HepG2 (cell line): ENCODE measurements around the gene ATP8A1. TPM values are rescaled to one million over a fixed set of nuclear protein-coding genes. Genes with fewer than 3 reads are reported as not detected.

ENCODE experiments used
- ATAC-seq: fragments of 200-7000 bp; cut with Tn5 transposase; 3 replicates; pipeline ENCODE4 v1.9.1; 2020; ENCODE audit warnings: mild to moderate bottlenecking, moderate library complexity
- BruUV-seq: library from RNA; stranded (reverse); fragments of 400-500 nt; replicated peaks from 2 replicates; lab custom pipeline; 2021; lab: Mats Ljungman, UMichigan
- CTCF ChIA-PET: fragments of 300-600 bp; formaldehyde crosslinking; extraction: SDS; loops from one replicate; lab custom pipeline; 2021; ENCODE audit warnings: low total read pairs, inconsistent platforms, low intra/inter-chr PET ratio; lab: Yijun Ruan, JAX
- POLR2A ChIA-PET: fragments of 350-600 bp; sonication (Branson Sonifier 250); formaldehyde crosslinking; loops from one replicate; lab custom pipeline; 2020; ENCODE audit warnings: antibody characterized with exemption, inconsistent platforms; lab: Yijun Ruan, JAX
- DNase-seq: peaks from one replicate; pipeline ENCODE4 v3.0.0-alpha.2; 2015; ENCODE audit warnings: low spot score
- FAIRE-seq: peaks from 3 replicates; lab custom pipeline; 2011; peaks lifted over from hg19 to GRCh38; lab: Jason Lieb, UNC
- H2AFZ ChIP-seq: one replicate; pipeline ENCODE4 v1.6.1; 2011; ENCODE audit warnings: low read length, inconsistent platforms
- H3K27ac ChIP-seq: fragments of 300-600 bp; 3 replicates; pipeline ENCODE4 v1.8.0; 2011; ENCODE audit warnings: mixed run types, mild to moderate bottlenecking, mixed read lengths, low read length, inconsistent platforms; ENCODE audit not compliant: insufficient read depth; ENCODE audit errors: extremely low read length
- H3K27me3 ChIP-seq, 2 experiments: fragments of 200-600 bp in 1 of 2; 2 replicates in 1 of 2; 3 replicates in 1 of 2; pipeline versions ENCODE4 v1.6.0 to v1.8.0; 2011; ENCODE audit warnings: low read length in 2 of 2, mild to moderate bottlenecking in 2 of 2, moderate library complexity in 2 of 2, inconsistent platforms in 1 of 2; ENCODE audit not compliant: insufficient read depth in 2 of 2, control insufficient read depth in 1 of 2
- H3K36me3 ChIP-seq, 2 experiments: fragments of 200-600 bp in 1 of 2; replicated peaks in 1 of 2; 2 replicates in 1 of 2; 3 replicates in 1 of 2; pipeline versions ENCODE4 v1.5.1 to v1.8.0; 2011; ENCODE audit warnings: low read length in 2 of 2, inconsistent platforms in 1 of 2; ENCODE audit not compliant: insufficient read depth in 2 of 2, control insufficient read depth in 1 of 2
- H3K4me1 ChIP-seq: 2 replicates; pipeline ENCODE4 v1.5.1; 2012; ENCODE audit warnings: low read length, inconsistent platforms; ENCODE audit not compliant: insufficient read depth
- H3K4me2 ChIP-seq: 2 replicates; pipeline ENCODE4 v1.6.0; 2011; ENCODE audit warnings: low read depth, low read length, inconsistent platforms
- H3K4me3 ChIP-seq, 3 experiments: fragments of 200-600 bp in 1 of 3; sonication (generic), shearing (Covaris generic) in 1 of 3; replicated peaks in 1 of 3; 2 replicates each; pipeline ENCODE4 v1.5.1; 2011 to 2016; ENCODE audit warnings: low read length in 3 of 3, inconsistent platforms in 2 of 3, low read depth in 2 of 3, mild to moderate bottlenecking in 2 of 3, control low read depth in 1 of 3, mixed read lengths in 1 of 3; ENCODE audit not compliant: insufficient read depth in 1 of 3
- H3K79me2 ChIP-seq: one replicate; pipeline ENCODE4 v1.6.1; 2011; ENCODE audit warnings: low read length, inconsistent platforms; ENCODE audit not compliant: insufficient read depth
- H3K9ac ChIP-seq: 2 replicates; pipeline ENCODE4 v1.6.0; 2011; ENCODE audit warnings: mild to moderate bottlenecking, low read depth, low read length, inconsistent platforms; ENCODE audit not compliant: insufficient read depth
- H3K9me3 ChIP-seq: 2 replicates; pipeline ENCODE4 v1.5.1; 2012; ENCODE audit warnings: mild to moderate bottlenecking, low read length
- H4K20me1 ChIP-seq: 2 replicates; pipeline ENCODE4 v1.6.0; 2011; ENCODE audit warnings: inconsistent platforms, mild to moderate bottlenecking, low read length, moderate library complexity; ENCODE audit not compliant: insufficient read depth
- ATF1 ChIP-seq: IDR thresholded peaks from 2 replicates; pipeline ENCODE4 v1.6.1; 2016; ENCODE audit warnings: mild to moderate bottlenecking, control low read depth
- FOSL1 ChIP-seq: sonication (generic); formaldehyde crosslinking; IDR thresholded peaks from 2 replicates; pipeline ENCODE4 v1.9.0; 2021; ENCODE audit warnings: missing genetic modification reagents, borderline replicate concordance
- FOXP4 ChIP-seq: sonication (generic); formaldehyde crosslinking; IDR thresholded peaks from 2 replicates; pipeline ENCODE4 v1.4.0; 2020; ENCODE audit warnings: missing genetic modification reagents
- HDAC1 ChIP-seq: sonication (generic); formaldehyde crosslinking; IDR thresholded peaks from 2 replicates; pipeline ENCODE4 v1.5.1; 2020; ENCODE audit warnings: mild to moderate bottlenecking, missing genetic modification reagents
- HNF4G ChIP-seq, 2 experiments: sonication (generic) in 1 of 2; formaldehyde crosslinking in 1 of 2; IDR thresholded peaks; 2 replicates each; pipeline versions ENCODE4 v1.4.0 to v1.6.1; 2011 to 2020; ENCODE audit warnings: borderline replicate concordance in 2 of 2, low read depth in 2 of 2, mild to moderate bottlenecking in 2 of 2, low read length in 1 of 2, missing genetic modification reagents in 1 of 2, moderate library complexity in 1 of 2
- KLF16 ChIP-seq, 2 experiments: sonication (generic) in 1 of 2; formaldehyde crosslinking in 1 of 2; IDR thresholded peaks; 2 replicates each; pipeline versions ENCODE4 v1.6.1 to v1.8.0; 2016 to 2023; ENCODE audit warnings: missing genetic modification reagents in 2 of 2, missing compliant biosample characterization in 1 of 2
- NR2F2 ChIP-seq: IDR thresholded peaks from 2 replicates; pipeline ENCODE4 v1.6.1; 2012; ENCODE audit warnings: low read depth, inconsistent platforms, borderline replicate concordance
- PATZ1 ChIP-seq: sonication (generic); formaldehyde crosslinking; IDR thresholded peaks from 2 replicates; pipeline ENCODE4 v1.4.0; 2020; ENCODE audit warnings: missing genetic modification reagents
- SIN3A ChIP-seq: IDR thresholded peaks from 2 replicates; pipeline ENCODE4 v1.6.1; 2011; ENCODE audit warnings: low read depth, mild to moderate bottlenecking, control low read depth, low read length, borderline replicate concordance
- TRIM24 ChIP-seq: sonication (generic); formaldehyde crosslinking; IDR thresholded peaks from 2 replicates; pipeline ENCODE4 v1.8.0; 2022; ENCODE audit warnings: mild to moderate bottlenecking, missing genetic modification reagents
- ZBTB39 ChIP-seq: sonication (generic); formaldehyde crosslinking; IDR thresholded peaks from 2 replicates; pipeline ENCODE4 v1.5.0; 2020; ENCODE audit warnings: missing genetic modification reagents
- ZFYVE20 ChIP-seq: sonication (generic); formaldehyde crosslinking; IDR thresholded peaks from 2 replicates; pipeline ENCODE4 v1.8.0; 2023; ENCODE audit warnings: low read depth, mild to moderate bottlenecking, moderate library complexity, missing genetic modification reagents, borderline replicate concordance
- ZNF670 ChIP-seq: sonication (generic); formaldehyde crosslinking; IDR thresholded peaks from 2 replicates; pipeline ENCODE4 v1.8.0; 2022; ENCODE audit warnings: mild to moderate bottlenecking, missing genetic modification reagents, borderline replicate concordance
- ZNF792 ChIP-seq: IDR thresholded peaks from 2 replicates; pipeline ENCODE4 v1.6.1; 2016
- ZNF816 ChIP-seq: sonication (generic); formaldehyde crosslinking; IDR thresholded peaks from 2 replicates; pipeline ENCODE4 v1.8.0; 2022; ENCODE audit warnings: missing genetic modification reagents, mild to moderate bottlenecking, borderline replicate concordance
- WGBS: methylation state at CpG from one replicate; pipeline ENCODE4 v1.1.6; 2017; ENCODE audit warnings: low lambda C conversion rate; 5-methylcytosine and 5-hydroxymethylcytosine counted together
- in situ Hi-C: cut with HindIII; loops from 2 replicates; pipeline ENCODE4 v1.10.0; 2017; ENCODE audit warnings: low pct_unique_long_range_greater_than_20kb; ENCODE audit not compliant: extremely low pct_ligation_motif_present
- intact Hi-C: fragments of 100-400 bp; cut with micrococcal nuclease; formaldehyde crosslinking; loops from one replicate; pipeline ENCODE4 v1.10.0; 2022; ENCODE audit not compliant: unreplicated experiment
- polyA plus RNA-seq, 8 experiments: library from polyadenylated mRNA; depleted of rRNA in 3 of 8; stranded (reverse) in 7 of 8; unstranded in 1 of 8; fragments of >200 nt; fragmentation: Illumina TruSeq in 4 of 8; extraction: Trizol in 4 of 8; gene quantifications; 2 replicates each; pipeline versions ENCODE4 v1.2.1 to v1.2.3, GENCODE V29; 2011 to 2016; ENCODE audit warnings: low read depth in 4 of 8, missing spikeins in 1 of 8, mixed read lengths in 1 of 8; ENCODE audit not compliant: insufficient read depth in 1 of 8
- total RNA-seq, 5 experiments: library from RNA; depleted of rRNA; stranded (reverse); fragments of >200 nt; fragmentation: Illumina TruSeq; extraction: Trizol; gene quantifications; 2 replicates each; pipeline ENCODE4 v1.2.3, GENCODE V29; 2016; ENCODE audit warnings: low read depth in 1 of 5

The ATP8A1 gene
- total and polyA plus RNA-seq, 2 of the 13 experiments (the other 11 are each of a cell fraction or from before 2014, with no cell fraction given): 1.7 to 6.2 TPM

- H3K9ac ChIP-seq: no peak overlapping the region
- no peak for TF ChIP-seq HNF4G (IDR thresholded peaks at IDR 0.05; ENCODE audit: borderline replicate concordance, low read depth, low read length)
- no peak for TF ChIP-seq HNF4G (CRISPR knock-in tag; IDR thresholded peaks at IDR 0.05; ENCODE audit: borderline replicate concordance, low read depth)
- TF ChIP-seq FOSL1 (CRISPR knock-in tag): no peak
- TF ChIP-seq ZNF792: no peak
- no peak for TF ChIP-seq ZBTB39 (CRISPR knock-in tag)
- TF ChIP-seq FOXP4: no peak
- no peak for TF ChIP-seq ATF1 (CRISPR knock-in tag)
- TF ChIP-seq PATZ1: no peak
- no peak for TF ChIP-seq KLF16 (CRISPR knock-in tag; IDR thresholded peaks at IDR 0.05)
- no peak for TF ChIP-seq NR2F2
- TF ChIP-seq ZFYVE20 (CRISPR knock-in tag): no peak
- no peak for TF ChIP-seq ZNF816 (CRISPR knock-in tag)
- TF ChIP-seq ZNF670 (CRISPR knock-in tag): no peak
- TF ChIP-seq HDAC1 (CRISPR knock-in tag): no peak
- TF ChIP-seq TRIM24 (CRISPR knock-in tag): no peak
- no peak for TF ChIP-seq SIN3A
- TF ChIP-seq, all 625 proteins: peak for 0
- Histone ChIP-seq H3K27ac (no peak overlapping the region), H3K36me3 (no peaks in the 10 kb centered on the region), H2AFZ (no peak overlapping the region), H4K20me1 (no peaks in the 10 kb centered on the region), H3K4me2 (no peak overlapping the region), H3K4me3 (no peak overlapping the region), H3K79me2 (no peaks in the 10 kb centered on the region), H3K9me3 (no peaks in the 10 kb centered on the region), H3K27me3 (peaks cover 2 to 15% of the 10 kb centered on the region in 2 experiments; a peak in 4 of 5 replicates), H3K4me1 (no peaks in the 10 kb centered on the region)
- FAIRE-seq (no peak), DNase-seq (no peak), ATAC-seq (no peak)
- 9% methylated on average over 4 of the region's 4 CpGs for WGBS
- CTCF ChIA-PET: no interaction called here
- in situ Hi-C loops (no loop called here), intact Hi-C loops (no loop called here)
- POLR2A ChIA-PET: no interaction called here
- BruUV-seq: no TSS peak
Measured at GRCh38 chr4:42392436-42392835, 264.5 kb downstream of the ATP8A1 start.
